GM10248 (cell line): ENCODE results near the gene ANKRD60.

ENCODE experiments used
- CTCF ChIA-PET: fragments of 300-600 bp; sonication (Branson Sonifier 250); formaldehyde crosslinking; extraction: SDS; loops from one replicate; lab custom pipeline; 2021; ENCODE audit warnings: antibody characterized with exemption; lab: Yijun Ruan, JAX
- POLR2A ChIA-PET: fragments of 350-650 bp; sonication (Branson Sonifier 250); formaldehyde crosslinking; extraction: SDS; loops from one replicate; lab custom pipeline; 2020; ENCODE audit warnings: antibody characterized with exemption; lab: Yijun Ruan, JAX
- DNase-seq: peaks from one replicate; pipeline ENCODE4 v3.0.0; 2012; ENCODE audit errors: extremely low spot score
- TF ChIP-seq, protein P1 (sequence below): IDR thresholded peaks from 2 replicates; pipeline ENCODE4 v1.5.1; 2012; ENCODE audit warnings: mild to moderate bottlenecking, low read depth; ENCODE audit errors: extremely low read depth, missing control alignments, control extremely low read depth

The ANKRD60 gene

DNA sequence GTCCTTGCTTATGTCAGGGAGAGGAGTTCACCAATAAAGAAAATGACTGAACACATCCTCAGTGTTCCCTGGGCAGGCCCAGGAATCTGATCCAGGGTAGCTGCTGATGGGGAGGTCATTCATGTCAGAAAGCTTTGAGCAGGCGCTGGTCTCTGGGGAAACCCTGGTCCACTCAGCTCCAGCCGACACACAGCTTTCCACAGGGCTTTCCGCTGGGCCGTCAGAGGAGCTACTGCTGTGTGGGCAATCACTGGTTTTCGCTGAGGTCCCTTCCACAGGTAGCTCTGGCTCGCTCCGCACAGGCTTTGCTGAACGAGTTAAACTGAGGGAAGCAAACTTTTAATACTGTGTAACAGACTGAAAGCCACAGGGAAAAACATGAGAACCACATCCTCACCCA lies 17.5 kb upstream of the ANKRD60 start:
- ChIA-PET CTCF (interaction anchor here (0.8 to 6.4 kb wide), 6 partner anchors 8 to 236 kb away, joined by 3 to 41 read pairs (median 3); no protein-coding TSS in a partner anchor), POLR2A (no interaction called here)
- TF ChIP-seq, protein P1, sequence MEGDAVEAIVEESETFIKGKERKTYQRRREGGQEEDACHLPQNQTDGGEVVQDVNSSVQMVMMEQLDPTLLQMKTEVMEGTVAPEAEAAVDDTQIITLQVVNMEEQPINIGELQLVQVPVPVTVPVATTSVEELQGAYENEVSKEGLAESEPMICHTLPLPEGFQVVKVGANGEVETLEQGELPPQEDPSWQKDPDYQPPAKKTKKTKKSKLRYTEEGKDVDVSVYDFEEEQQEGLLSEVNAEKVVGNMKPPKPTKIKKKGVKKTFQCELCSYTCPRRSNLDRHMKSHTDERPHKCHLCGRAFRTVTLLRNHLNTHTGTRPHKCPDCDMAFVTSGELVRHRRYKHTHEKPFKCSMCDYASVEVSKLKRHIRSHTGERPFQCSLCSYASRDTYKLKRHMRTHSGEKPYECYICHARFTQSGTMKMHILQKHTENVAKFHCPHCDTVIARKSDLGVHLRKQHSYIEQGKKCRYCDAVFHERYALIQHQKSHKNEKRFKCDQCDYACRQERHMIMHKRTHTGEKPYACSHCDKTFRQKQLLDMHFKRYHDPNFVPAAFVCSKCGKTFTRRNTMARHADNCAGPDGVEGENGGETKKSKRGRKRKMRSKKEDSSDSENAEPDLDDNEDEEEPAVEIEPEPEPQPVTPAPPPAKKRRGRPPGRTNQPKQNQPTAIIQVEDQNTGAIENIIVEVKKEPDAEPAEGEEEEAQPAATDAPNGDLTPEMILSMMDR: no peak
- DNase-seq: no peak

DNA sequence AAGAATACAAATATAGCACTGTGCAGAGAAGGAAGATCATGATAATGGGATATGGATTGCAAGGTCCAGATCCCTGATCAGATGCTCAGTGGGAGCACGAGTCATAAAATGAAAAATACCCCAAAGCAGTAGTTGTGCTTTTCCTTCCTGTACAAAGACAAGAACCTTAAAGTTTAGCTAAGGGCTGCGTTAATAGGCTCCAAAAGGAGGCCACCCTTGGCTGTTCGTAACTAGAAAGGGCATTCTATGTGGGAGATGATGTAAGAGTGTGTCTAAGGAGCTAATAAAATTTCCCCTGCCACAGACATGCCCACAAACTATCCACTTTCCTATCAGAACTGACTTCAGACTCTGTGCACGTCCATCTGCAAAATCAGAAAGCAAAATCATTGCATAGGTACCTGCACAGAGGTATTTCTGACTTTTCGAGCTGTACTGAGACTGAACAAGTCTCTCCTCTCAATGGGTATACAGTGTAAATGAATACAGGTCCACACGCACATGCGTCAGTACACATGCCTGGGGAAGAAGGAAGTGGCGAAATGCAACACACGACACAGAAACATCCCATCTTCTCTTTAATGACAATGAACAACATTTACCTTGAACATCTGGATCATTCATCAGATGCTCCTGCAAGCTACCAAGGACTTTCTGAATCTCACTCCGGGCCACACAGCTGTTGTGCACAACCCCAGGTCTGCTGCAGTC lies 16.9 kb upstream of the ANKRD60 start:
- TF ChIP-seq, protein P1: no peak
- ChIA-PET CTCF (interaction anchor here (0.7 to 6.4 kb wide), 9 partner anchors 9 to 236 kb away, joined by 3 to 41 read pairs (median 3); no protein-coding TSS in a partner anchor), POLR2A (no interaction called here)
- DNase-seq: no peak

DNA sequence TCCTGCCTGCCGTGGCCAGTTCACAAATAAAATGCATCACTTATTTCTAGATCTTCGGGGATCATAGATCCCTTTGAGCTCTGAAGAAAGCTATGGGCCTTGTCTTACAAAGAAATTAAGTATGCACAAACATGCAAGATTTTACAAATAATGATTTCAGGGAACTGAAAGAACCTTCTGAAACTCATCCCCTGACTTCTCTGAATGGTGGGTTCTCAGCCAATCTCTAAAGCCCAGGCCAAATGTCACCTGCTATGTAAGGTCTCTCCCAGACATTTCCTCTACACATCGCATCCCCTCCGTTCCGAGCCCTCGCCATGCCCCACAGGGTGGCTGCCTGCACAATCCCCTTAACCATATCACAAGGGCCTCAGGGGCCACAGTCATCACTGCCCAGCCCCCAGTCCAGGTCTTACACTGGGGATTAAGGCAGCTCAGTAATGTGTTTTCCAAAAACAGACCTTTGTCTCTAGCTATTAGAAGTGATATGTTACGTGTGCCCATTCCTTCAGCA lies 16.1 kb upstream of the ANKRD60 start:
- ChIA-PET POLR2A (no interaction called here), CTCF (interaction anchor here (0.7 to 6.4 kb wide), 4 partner anchors 9 to 203 kb away, joined by 3 to 41 read pairs (median 11); no protein-coding TSS in a partner anchor)
- no peak for DNase-seq
- TF ChIP-seq, protein P1: no peak

GRCh38 chr20:58243653-58244410 lies 15.4 kb upstream of the ANKRD60 start:
- no peak for DNase-seq
- ChIA-PET CTCF (interaction anchor here (1.4 to 6.4 kb wide), 3 partner anchors 8 to 204 kb away, joined by 3 to 41 read pairs (median 18); no protein-coding TSS in a partner anchor), POLR2A (no interaction called here)
- TF ChIP-seq, protein P1: no peak

GRCh38 chr20:58242824-58243223 lies 14.4 kb upstream of the ANKRD60 start:
- POLR2A ChIA-PET: no interaction called here
- no peak for DNase-seq
- CTCF ChIA-PET: interaction anchor here (0.9 to 6.4 kb wide), 4 partner anchors 7 to 408 kb away, joined by 3 to 41 read pairs (median 10); partner anchors contain the start of gene STX16
- TF ChIP-seq, protein P1: no peak

- CTCF ChIA-PET: interaction anchor here (3.2 to 6.4 kb wide), 2 partner anchors 6 to 206 kb away, joined by 18 to 41 read pairs; no protein-coding TSS in a partner anchor
Measured at GRCh38 chr20:58241766-58242465, 13.5 kb upstream of the ANKRD60 start.

More at GRCh38 chr20:58241766-58242465, 13.5 kb upstream of the ANKRD60 start:
- POLR2A ChIA-PET: no interaction called here
- TF ChIP-seq, protein P1: no peak
- DNase-seq: no peak
